ENCODE data around the gene GLB1L3.

DNA sequence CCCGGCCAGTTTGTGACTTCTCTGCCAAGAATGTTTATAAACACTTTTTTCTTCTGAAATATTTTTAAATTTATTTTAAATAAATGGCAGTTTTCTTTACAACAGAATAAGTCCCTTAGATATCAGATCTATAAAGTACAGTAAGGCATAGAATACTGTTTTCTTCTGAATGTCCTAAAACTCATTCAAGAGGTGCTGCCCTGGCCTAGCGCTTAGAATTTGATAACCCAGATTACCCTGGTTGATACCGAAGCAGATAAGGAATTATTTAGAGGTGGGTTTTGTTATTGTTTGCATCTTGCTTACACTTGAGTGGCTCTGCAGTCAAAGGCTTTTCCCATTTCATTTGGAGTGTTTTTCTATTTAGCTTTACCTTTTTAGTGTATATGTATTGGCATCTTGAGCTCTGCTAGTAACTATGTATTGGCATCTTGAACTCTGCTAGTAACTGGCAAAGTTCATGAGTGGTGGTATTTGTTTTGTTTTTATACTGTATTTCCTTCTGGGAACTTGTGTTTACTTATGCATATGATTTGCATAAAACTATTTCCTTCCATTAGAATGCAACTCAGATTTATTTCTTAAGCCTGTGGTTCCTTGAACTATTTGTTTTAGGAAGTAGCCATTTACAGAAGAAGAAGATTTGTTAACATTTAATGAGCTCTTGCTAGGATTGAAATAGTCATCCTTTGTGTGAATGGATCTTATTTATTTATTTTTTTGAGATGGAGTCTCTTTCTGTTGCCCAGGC lies 21.6 kb upstream of the GLB1L3 start:
- TF ChIP-seq CTCF (IDR thresholded peaks at IDR 0.05; ENCODE audit: poor library complexity) (no peak), EZH2 (IDR thresholded peaks at IDR 0.05; ENCODE audit: borderline replicate concordance) (no peak), EZH2phosphoT487 (IDR thresholded peaks at IDR 0.05; ENCODE audit: low read depth, severe bottlenecking, unreplicated experiment) (no peak)

Data from hepatocyte (in vitro differentiated cells).